H1 (cell line): ENCODE measurements around the gene ARHGEF2. TPM values are rescaled to one million over a fixed set of nuclear protein-coding genes. Genes with fewer than 3 reads are reported as not detected.

Experiments used
- CTCF ChIA-PET: fragments of 300-600 bp; sonication (Branson Sonifier 250); formaldehyde crosslinking; loops from one replicate; lab custom pipeline; 2021; ENCODE audit not compliant: partially characterized antibody; lab: Charles Lee
- POLR2A ChIA-PET: fragments of 300-600 bp; sonication (Branson Sonifier 250); formaldehyde crosslinking; loops from one replicate; lab custom pipeline; 2021; ENCODE audit warnings: inconsistent platforms; ENCODE audit not compliant: partially characterized antibody; lab: Charles Lee
- DNase-seq, 2 experiments: peaks; one replicate each; pipeline versions ENCODE4 v3.0.0 to v3.0.0-alpha.2; 2010 to 2022; ENCODE audit warnings: low spot score in 2 of 2, low read depth in 1 of 2, mixed read lengths in 1 of 2
- FAIRE-seq: peaks from 2 replicates; lab custom pipeline; 2011; peaks lifted over from hg19 to GRCh38; lab: Jason Lieb, UNC
- H2AFZ ChIP-seq: 2 replicates; pipeline ENCODE4 v1.8.1; 2012; ENCODE audit warnings: low read length, inconsistent platforms
- H2AK5ac ChIP-seq: 2 replicates; pipeline ENCODE4 v1.6.1; 2013; ENCODE audit warnings: low read depth, low read length
- H2BK120ac ChIP-seq: replicated peaks from 2 replicates; pipeline ENCODE3; 2013; ENCODE audit warnings: low read depth, low read length, inconsistent platforms
- H2BK12ac ChIP-seq: 2 replicates; pipeline ENCODE4 v1.6.1; 2013; ENCODE audit warnings: low read depth, low read length
- H2BK15ac ChIP-seq: 2 replicates; pipeline ENCODE4 v1.6.1; 2013; ENCODE audit warnings: low read length
- H2BK20ac ChIP-seq: 2 replicates; pipeline ENCODE4 v1.6.1; 2013; ENCODE audit warnings: low read length
- H2BK5ac ChIP-seq: 2 replicates; pipeline ENCODE4 v1.6.1; 2013; ENCODE audit warnings: low read depth, low read length
- H3K14ac ChIP-seq: 2 replicates; pipeline ENCODE4 v1.6.1; 2013; ENCODE audit warnings: inconsistent platforms; ENCODE audit not compliant: insufficient read length
- H3K18ac ChIP-seq: 2 replicates; pipeline ENCODE4 v1.6.1; 2013; ENCODE audit warnings: low read length; ENCODE audit errors: extremely low read depth
- H3K23ac ChIP-seq: 2 replicates; pipeline ENCODE4 v1.6.1; 2013; ENCODE audit warnings: inconsistent platforms; ENCODE audit not compliant: insufficient read length
- H3K23me2 ChIP-seq: 2 replicates; pipeline ENCODE4 v1.6.1; 2013; ENCODE audit warnings: low read depth, low read length
- H3K27ac ChIP-seq: 2 replicates; pipeline ENCODE4 v1.6.1; 2011; ENCODE audit warnings: low read depth, low read length, inconsistent platforms
- H3K27me3 ChIP-seq, 4 experiments: replicated peaks in 1 of 4; 1 replicate in 1 of 4; 2 replicates in 3 of 4; pipeline versions ENCODE4 v1.6.1 to v1.8.1; 2011 to 2013; ENCODE audit warnings: low read length in 3 of 4, mild to moderate bottlenecking in 3 of 4, inconsistent platforms in 2 of 4, mixed read lengths in 2 of 4, moderate library complexity in 1 of 4; ENCODE audit not compliant: control insufficient read depth in 3 of 4, insufficient read depth in 3 of 4; ENCODE audit errors: extremely low read depth in 1 of 4
- H3K36me3 ChIP-seq, 4 experiments: 2 replicates each; pipeline versions ENCODE4 v1.6.1 to v1.8.1; 2011 to 2013; ENCODE audit warnings: mild to moderate bottlenecking in 4 of 4, low read length in 3 of 4, moderate library complexity in 2 of 4, control low read depth in 1 of 4, inconsistent platforms in 1 of 4; ENCODE audit not compliant: insufficient read depth in 4 of 4, control insufficient read depth in 2 of 4
- H3K4ac ChIP-seq: replicated peaks from 2 replicates; pipeline ENCODE3; 2013; ENCODE audit warnings: low read length, low read depth, mixed read lengths, inconsistent platforms; ENCODE audit not compliant: insufficient read length
- H3K4me1 ChIP-seq, 4 experiments: replicated peaks in 1 of 4; 1 replicate in 1 of 4; 2 replicates in 3 of 4; pipeline versions ENCODE4 v1.6.1 to v1.8.1; 2011 to 2013; ENCODE audit warnings: low read length in 3 of 4, inconsistent platforms in 2 of 4, mixed read lengths in 1 of 4; ENCODE audit not compliant: insufficient read depth in 4 of 4, control insufficient read depth in 3 of 4
- H3K4me2 ChIP-seq, 2 experiments: 2 replicates each; pipeline versions ENCODE4 v1.6.1 to v1.8.1; 2011 to 2013; ENCODE audit warnings: low read depth in 2 of 2, low read length in 2 of 2, control low read depth in 1 of 2, inconsistent platforms in 1 of 2, mild to moderate bottlenecking in 1 of 2; ENCODE audit not compliant: insufficient read depth in 1 of 2
- H3K4me3 ChIP-seq, 4 experiments: fragments of 200-600, 300-600 bp in 1 of 4; sonication (generic), shearing (Covaris generic), sonication (Bioruptor Twin) in 1 of 4; 2 replicates each; pipeline versions ENCODE4 v1.5.1 to v1.8.1; 2011 to 2016; ENCODE audit warnings: low read length in 4 of 4, low read depth in 3 of 4, control low read depth in 2 of 4, inconsistent platforms in 2 of 4, mild to moderate bottlenecking in 2 of 4, mixed read lengths in 1 of 4, moderate library complexity in 1 of 4; ENCODE audit not compliant: insufficient read depth in 2 of 4; ENCODE audit errors: extremely low read depth in 1 of 4
- H3K56ac ChIP-seq: replicated peaks from 2 replicates; pipeline ENCODE3; 2013; ENCODE audit warnings: low read depth, mild to moderate bottlenecking, mixed read lengths, low read length, inconsistent platforms; ENCODE audit not compliant: insufficient read length
- H3K79me1 ChIP-seq: 2 replicates; pipeline ENCODE4 v1.6.1; 2013; ENCODE audit warnings: low read depth, low read length, control low read depth
- H3K79me2 ChIP-seq, 2 experiments: 2 replicates each; pipeline versions ENCODE4 v1.6.1 to v1.8.1; 2012 to 2013; ENCODE audit warnings: low read length in 2 of 2, mild to moderate bottlenecking in 2 of 2, inconsistent platforms in 1 of 2; ENCODE audit not compliant: insufficient read depth in 2 of 2, control insufficient read depth in 1 of 2
- H3K9ac ChIP-seq, 4 experiments: replicated peaks in 1 of 4; 1 replicate in 1 of 4; 2 replicates in 3 of 4; pipeline versions ENCODE4 v1.6.1 to v1.8.1; 2011 to 2013; ENCODE audit warnings: low read depth in 3 of 4, low read length in 3 of 4, control low read depth in 2 of 4, mild to moderate bottlenecking in 2 of 4, moderate library complexity in 2 of 4, inconsistent platforms in 1 of 4; ENCODE audit errors: extremely low read depth in 1 of 4
- H3K9me3 ChIP-seq, 2 experiments: 2 replicates each; pipeline versions ENCODE4 v1.6.1 to v1.8.1; 2012 to 2013; ENCODE audit warnings: mild to moderate bottlenecking in 2 of 2, moderate library complexity in 2 of 2, control low read depth in 1 of 2, inconsistent platforms in 1 of 2, low read depth in 1 of 2, low read length in 1 of 2, mixed read lengths in 1 of 2; ENCODE audit not compliant: insufficient read depth in 2 of 2
- H4K20me1 ChIP-seq, 2 experiments: replicated peaks in 1 of 2; 2 replicates each; pipeline versions ENCODE3 to v1.8.1; 2011 to 2013; ENCODE audit warnings: inconsistent platforms in 2 of 2, low read length in 2 of 2, mild to moderate bottlenecking in 1 of 2; ENCODE audit not compliant: insufficient read depth in 2 of 2, control insufficient read depth in 1 of 2
- H4K5ac ChIP-seq: 2 replicates; pipeline ENCODE4 v1.6.1; 2013; ENCODE audit warnings: low read length, low read depth, mixed read lengths, inconsistent platforms; ENCODE audit not compliant: insufficient read length
- H4K8ac ChIP-seq: 2 replicates; pipeline ENCODE4 v1.8.0; 2013; ENCODE audit warnings: mild to moderate bottlenecking, moderate library complexity, low read length, inconsistent platforms; ENCODE audit not compliant: insufficient read depth; ENCODE audit errors: extremely low read depth
- H4K91ac ChIP-seq: replicated peaks from 2 replicates; pipeline ENCODE3; 2013; ENCODE audit warnings: low read length, mixed read lengths, inconsistent platforms; ENCODE audit not compliant: insufficient read length
- WGBS, 2 experiments: shearing (Covaris generic) in 1 of 2; methylation state at CpG; one replicate each; pipeline versions ENCODE4 v1.1.6 to v1.1.7; 2013 to 2015; ENCODE audit warnings: low lambda C conversion rate in 2 of 2, mixed read lengths in 2 of 2, inconsistent platforms in 1 of 2, low coverage in 1 of 2, missing lambda C conversion rate in 1 of 2; ENCODE audit not compliant: insufficient replicate concordance in 2 of 2, insufficient coverage in 1 of 2, insufficient read length in 1 of 2; ENCODE audit errors: extremely low coverage in 1 of 2, missing lambda C conversion rate in 1 of 2; 5-methylcytosine and 5-hydroxymethylcytosine counted together
- polyA plus RNA-seq, 7 experiments: library from polyadenylated mRNA; depleted of rRNA in 3 of 7; stranded (reverse) in 5 of 7; unstranded in 2 of 7; fragments of >200 nt in 5 of 7; fragments of 200-250 nt in 2 of 7; gene quantifications; 1 replicate in 5 of 7; 2 replicates in 1 of 7; 4 replicates in 1 of 7; pipeline versions ENCODE4 v1.2.1 to v1.2.3, GENCODE V29; 2011 to 2013; ENCODE audit warnings: missing spikeins in 2 of 7, mixed read lengths in 2 of 7
- total RNA-seq: library from RNA; stranded (reverse); fragmentation: NEBNext Ultra II Directional; extraction: Animal tissue kit (Norgen Biotek cat#: 25700); gene quantifications from 2 replicates; pipeline ENCODE4 v1.2.1, GENCODE V29; 2021

Gene ARHGEF2
- total and polyA plus RNA-seq, 2 of the 8 experiments (the other 6 are each of a cell fraction or from before 2014, with no cell fraction given) = 42.7 to 80.5 TPM

GRCh38 chr1:156014829-156015228 is 36.5 kb upstream of the ARHGEF2 start:
- 98% methylated on average over 7 of the region's 7 CpGs; no CpG with 5 or more reads in 1 of the 2 experiments for WGBS, 2 experiments
- Histone ChIP-seq H3K79me2 (peaks cover under 1 to 8% of the 10 kb centered on the region in 2 experiments; a peak in 3 of 4 replicates), H4K8ac (no peak overlapping the region), H4K5ac (no peak overlapping the region), H3K18ac (no peak overlapping the region), H2BK120ac (no peak overlapping the region), H3K4me3 (no peak overlapping the region), H2AFZ (no peak overlapping the region), H2BK20ac (no peak overlapping the region), H3K9ac (no peak overlapping the region), H2AK5ac (no peak overlapping the region), H2BK5ac (no peak overlapping the region), H3K79me1 (0 out of 2 replicates have a peak, but pooled peaks cover under 1% of the 10 kb centered on the region), H3K4ac (no peak overlapping the region), H4K20me1 (peaks cover 0 to under 1% of the 10 kb centered on the region in 2 experiments), H3K9me3 (no peaks in the 10 kb centered on the region), H2BK15ac (no peak overlapping the region), H3K14ac (no peak overlapping the region), H3K4me1 (peaks cover 0 to 1% (median under 1%) of the 10 kb centered on the region in 4 experiments; a peak in 2 of 7 replicates), H2BK12ac (no peak overlapping the region), H3K23me2 (0 out of 2 replicates have a peak, but pooled peaks cover under 1% of the 10 kb centered on the region), H4K91ac (no peak overlapping the region), H3K4me2 (no peak overlapping the region), H3K56ac (no peak overlapping the region), H3K27ac (no peak overlapping the region), H3K36me3 (peaks cover 19 to 69% (median 50%) of the 10 kb centered on the region in 4 experiments), H3K23ac (no peak overlapping the region), H3K27me3 (no peaks in the 10 kb centered on the region)
- ChIA-PET CTCF (interaction anchor here (0.8 to 8.9 kb wide), 16 partner anchors 10 to 126 kb away, joined by 3 to 77 read pairs (median 5); partner anchors contain the start of genes KHDC4 and RAB25), POLR2A (interaction anchor here (0.7 to 2.2 kb wide), 9 partner anchors 8 to 38 kb away, joined by 3 to 6 read pairs (median 3); no protein-coding TSS in a partner anchor)
- DNase-seq = no peak
- no peak for FAIRE-seq
